Measurements from ENCODE around the gene ITPK1. TPM values are rescaled to one million over a fixed set of nuclear protein-coding genes. Genes with fewer than 3 reads are reported as not detected.
A peak's percentile ranks its signal among the peaks of the same experiment; 100 is the strongest.

The ITPK1 gene
- total RNA-seq, 4 donors from 2014 or later, result 108 to 221 (median 138) TPM

DNA sequence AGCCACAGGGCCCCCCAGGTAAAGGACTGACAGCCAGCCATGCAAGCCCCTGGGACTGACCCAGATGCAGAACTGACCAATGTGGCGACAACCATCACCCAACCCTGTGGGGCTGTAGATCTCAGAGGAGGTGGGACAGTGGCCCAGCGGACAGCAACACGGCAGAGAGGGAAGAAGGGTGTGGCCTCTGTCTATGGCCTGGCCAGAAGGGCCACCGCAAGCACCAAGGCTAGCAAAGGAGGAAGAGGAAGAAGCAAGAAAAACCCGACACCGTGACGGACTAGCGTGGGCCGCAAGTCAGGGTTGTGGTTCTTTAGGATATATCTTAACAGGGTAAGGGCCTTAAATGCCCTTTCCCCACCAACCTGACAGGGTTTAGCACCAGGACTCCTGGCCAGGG, 71.2 kb downstream of the ITPK1 start:
- H3K27ac ChIP-seq (replicated peaks in 1 of 4), result peak overlapping the region; percentile 86 to 93 (median 86)

DNA sequence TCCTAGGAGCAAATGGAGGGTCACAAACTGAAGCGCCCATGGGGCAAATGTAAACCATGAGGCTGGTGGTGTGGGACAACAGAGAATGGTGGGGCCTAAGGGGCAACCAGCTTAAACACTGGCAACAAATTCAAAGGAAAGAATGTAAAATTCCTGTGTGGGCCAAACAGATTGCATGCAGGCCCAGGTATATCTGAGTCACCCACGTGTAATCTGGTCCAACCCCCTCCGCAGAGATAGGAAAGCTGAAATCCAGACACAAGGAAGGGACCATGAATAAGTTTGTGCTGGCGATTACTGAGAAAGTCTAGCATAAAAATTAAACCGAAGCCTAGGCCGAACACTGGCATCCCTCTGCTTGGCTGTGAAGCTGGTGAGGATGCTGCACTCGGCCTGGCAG, 71.6 kb downstream of the ITPK1 start:
- intact Hi-C loops (cut with DNase I), result no loop called here

More for the DNA sequence above, 71.2 kb downstream of the ITPK1 start:
- no peak for DNase-seq (ENCODE audit: extremely low spot score)
- no peak overlapping the region for H3K4me3 ChIP-seq
- H3K9me3 ChIP-seq, result no peaks in the 10 kb centered on the region
- H3K27me3 ChIP-seq, result no peaks in the 10 kb centered on the region
- TF ChIP-seq, protein P1, sequence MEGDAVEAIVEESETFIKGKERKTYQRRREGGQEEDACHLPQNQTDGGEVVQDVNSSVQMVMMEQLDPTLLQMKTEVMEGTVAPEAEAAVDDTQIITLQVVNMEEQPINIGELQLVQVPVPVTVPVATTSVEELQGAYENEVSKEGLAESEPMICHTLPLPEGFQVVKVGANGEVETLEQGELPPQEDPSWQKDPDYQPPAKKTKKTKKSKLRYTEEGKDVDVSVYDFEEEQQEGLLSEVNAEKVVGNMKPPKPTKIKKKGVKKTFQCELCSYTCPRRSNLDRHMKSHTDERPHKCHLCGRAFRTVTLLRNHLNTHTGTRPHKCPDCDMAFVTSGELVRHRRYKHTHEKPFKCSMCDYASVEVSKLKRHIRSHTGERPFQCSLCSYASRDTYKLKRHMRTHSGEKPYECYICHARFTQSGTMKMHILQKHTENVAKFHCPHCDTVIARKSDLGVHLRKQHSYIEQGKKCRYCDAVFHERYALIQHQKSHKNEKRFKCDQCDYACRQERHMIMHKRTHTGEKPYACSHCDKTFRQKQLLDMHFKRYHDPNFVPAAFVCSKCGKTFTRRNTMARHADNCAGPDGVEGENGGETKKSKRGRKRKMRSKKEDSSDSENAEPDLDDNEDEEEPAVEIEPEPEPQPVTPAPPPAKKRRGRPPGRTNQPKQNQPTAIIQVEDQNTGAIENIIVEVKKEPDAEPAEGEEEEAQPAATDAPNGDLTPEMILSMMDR (IDR thresholded peaks at IDR 0.05), result no peak
- TF ChIP-seq EP300 (IDR thresholded peaks at IDR 0.05) (no peak), POLR2AphosphoS5 (IDR thresholded peaks at IDR 0.05) (no peak), POLR2A (IDR thresholded peaks at IDR 0.05; ENCODE audit: low read depth) (no peak)
- H3K4me1 ChIP-seq, result peaks cover 92 to 100% (median 98%) of the 10 kb centered on the region in 4 donors
- intact Hi-C loops (cut with DNase I), result no loop called here
- no peaks in the 10 kb centered on the region for H3K36me3 ChIP-seq
- 92% methylated on average over 9 of the region's 9 CpGs for WGBS

DNA sequence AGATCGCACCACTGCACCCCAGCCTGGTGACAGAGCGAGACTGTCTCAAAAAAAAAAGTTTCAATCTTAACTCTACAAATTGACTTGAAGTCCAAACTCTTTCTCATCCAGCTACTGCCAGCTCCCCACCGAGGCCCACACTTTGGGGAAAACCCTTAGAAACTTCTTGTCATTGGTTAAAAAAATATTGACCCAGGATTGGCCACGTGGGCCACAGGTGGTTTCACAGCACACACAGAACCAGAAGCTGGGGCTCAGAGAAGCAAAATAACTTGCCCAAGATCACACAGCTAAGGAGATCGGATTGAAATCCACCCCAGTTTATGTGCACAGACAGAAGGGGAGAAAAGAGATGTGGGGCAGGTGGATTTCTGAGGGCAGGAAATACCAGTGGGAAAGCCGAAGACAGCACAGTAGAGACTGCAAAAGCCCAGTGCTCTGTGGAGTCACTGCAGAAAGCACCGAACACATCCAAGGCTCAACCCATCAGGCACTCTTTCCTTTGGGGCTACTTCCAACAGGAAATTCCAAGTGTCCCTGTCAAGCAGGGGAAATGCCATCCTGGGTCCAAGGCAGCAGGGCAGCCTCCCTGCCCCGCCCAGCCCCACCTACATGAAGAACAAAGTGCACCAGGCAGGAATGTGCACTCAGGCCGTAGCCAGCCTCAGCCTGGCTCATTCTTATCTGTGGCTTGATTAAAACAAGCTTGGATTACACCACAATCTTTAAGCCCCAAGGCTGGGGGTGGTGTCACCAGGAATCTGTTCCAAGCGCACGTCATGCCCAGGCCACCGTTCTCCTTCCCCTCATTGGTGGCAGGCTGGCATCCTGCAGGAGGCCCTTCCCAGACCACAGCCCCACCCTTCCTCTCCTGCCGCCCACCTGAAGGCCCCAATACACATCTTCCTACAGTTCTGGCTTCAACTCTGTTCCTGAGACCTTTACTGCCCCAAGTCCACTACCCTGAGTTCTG, 72.5 kb downstream of the ITPK1 start:
- no peak for DNase-seq (ENCODE audit: extremely low spot score)
- TF ChIP-seq POLR2A (IDR thresholded peaks at IDR 0.05; ENCODE audit: low read depth) (no peak), POLR2AphosphoS5 (IDR thresholded peaks at IDR 0.05) (peak in 1 of 2 donors; percentile 45), EP300 (IDR thresholded peaks at IDR 0.05) (no peak)
- TF ChIP-seq, protein P1 (IDR thresholded peaks at IDR 0.05), result no peak
- intact Hi-C loops (cut with DNase I), result no loop called here
- Histone ChIP-seq H3K27ac (replicated peaks in 1 of 4) (peak overlapping the region; percentile 86 to 93 (median 86)), H3K4me3 (no peak overlapping the region), H3K4me1 (peaks cover 90 to 100% (median 99%) of the 10 kb centered on the region in 4 donors), H3K36me3 (no peaks in the 10 kb centered on the region), H3K9me3 (no peaks in the 10 kb centered on the region), H3K27me3 (no peaks in the 10 kb centered on the region)
- 67% methylated on average over 12 of the region's 13 CpGs for WGBS

More for the DNA sequence above, 71.6 kb downstream of the ITPK1 start:
- 85% methylated on average over 7 of the region's 7 CpGs for WGBS
- Histone ChIP-seq H3K9me3 (no peaks in the 10 kb centered on the region), H3K27me3 (no peaks in the 10 kb centered on the region), H3K4me1 (peaks cover 92 to 100% (median 98%) of the 10 kb centered on the region in 4 donors), H3K4me3 (no peak overlapping the region), H3K27ac (replicated peaks in 1 of 4) (peak overlapping the region; percentile 86 to 93 (median 86)), H3K36me3 (no peaks in the 10 kb centered on the region)
- no peak for DNase-seq (ENCODE audit: extremely low spot score)
- TF ChIP-seq EP300 (IDR thresholded peaks at IDR 0.05) (no peak), POLR2AphosphoS5 (IDR thresholded peaks at IDR 0.05) (no peak), POLR2A (IDR thresholded peaks at IDR 0.05; ENCODE audit: low read depth) (no peak)
- TF ChIP-seq, protein P1 (IDR thresholded peaks at IDR 0.05), result no peak

DNA sequence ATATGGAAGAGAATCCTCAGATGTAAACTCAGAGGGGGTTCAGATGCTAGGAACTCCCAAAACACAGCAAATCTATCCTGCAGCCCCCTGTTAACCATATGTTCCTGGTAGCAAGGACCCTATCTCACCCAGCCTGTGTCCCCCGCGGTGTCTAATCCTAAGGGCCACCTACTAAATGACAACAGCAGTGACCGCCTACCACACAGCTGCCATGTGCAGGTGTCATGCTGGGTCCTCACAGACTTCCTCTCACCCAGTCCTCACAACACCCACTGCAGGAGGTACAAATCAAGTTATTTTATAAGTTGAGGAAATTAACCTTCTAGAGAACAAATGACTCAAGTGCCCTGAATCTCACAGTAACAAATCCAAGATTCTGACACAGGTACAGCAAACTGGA, 73.9 kb downstream of the ITPK1 start:
- Histone ChIP-seq H3K27me3 (no peaks in the 10 kb centered on the region), H3K4me1 (peaks cover 87 to 100% (median 99%) of the 10 kb centered on the region in 4 donors)

More for the DNA sequence above, 73.9 kb downstream of the ITPK1 start:
- Histone ChIP-seq H3K4me3 (no peak overlapping the region), H3K27ac (replicated peaks in 1 of 4) (peak overlapping the region; percentile 86 to 93 (median 86)), H3K9me3 (no peaks in the 10 kb centered on the region), H3K36me3 (no peaks in the 10 kb centered on the region)
- WGBS, result 87% methylated on average over 3 of the region's 3 CpGs
- TF ChIP-seq, protein P1 (IDR thresholded peaks at IDR 0.05), result no peak
- TF ChIP-seq EP300 (IDR thresholded peaks at IDR 0.05), result no peak
- TF ChIP-seq POLR2AphosphoS5 (IDR thresholded peaks at IDR 0.05), result no peak
- TF ChIP-seq POLR2A (IDR thresholded peaks at IDR 0.05; ENCODE audit: low read depth), result no peak
- DNase-seq (ENCODE audit: extremely low spot score), result no peak
- intact Hi-C loops (cut with DNase I), result no loop called here

All from esophagus muscularis mucosa (tissue), 4 donors.